GM12891 (cell line): ENCODE measurements around the gene IZUMO1.
"Not testable (repeated sequence)": the region's sequence is repeated elsewhere in the genome, so short reads cannot be mapped to it uniquely, and the experiment has no call there.

ENCODE experiments used
- DNase-seq: peaks from one replicate; pipeline ENCODE4 v3.0.0; 2011; ENCODE audit warnings: low spot score; ENCODE audit not compliant: insufficient read length
- FAIRE-seq: peaks from 2 replicates; lab custom pipeline; 2011; peaks lifted over from hg19 to GRCh38; lab: Jason Lieb, UNC
- PAX5 ChIP-seq: IDR thresholded peaks from 2 replicates; pipeline ENCODE4 v1.6.1; 2011; ENCODE audit warnings: low read length, moderate library complexity, mild to moderate bottlenecking; ENCODE audit not compliant: insufficient read depth, severe bottlenecking
- POLR2A ChIP-seq: IDR thresholded peaks from 2 replicates; pipeline ENCODE4 v1.6.1; 2011; ENCODE audit warnings: low read depth, low read length, control low read depth
- POLR2AphosphoS5 ChIP-seq: IDR thresholded peaks from 2 replicates; pipeline ENCODE4 v1.6.1; 2011; ENCODE audit warnings: low read depth, low read length, control low read depth
- POU2F2 ChIP-seq: IDR thresholded peaks from 2 replicates; pipeline ENCODE4 v1.6.1; 2011; ENCODE audit warnings: low read depth, mild to moderate bottlenecking, control low read depth, low read length, moderate library complexity
- SPI1 ChIP-seq: IDR thresholded peaks from 2 replicates; pipeline ENCODE4 v1.6.1; 2011; ENCODE audit warnings: low read depth, low read length, control low read depth
- TAF1 ChIP-seq: IDR thresholded peaks from 2 replicates; pipeline ENCODE4 v1.6.1; 2011; ENCODE audit warnings: low read depth, low read length, control low read depth

Gene IZUMO1

GRCh38 chr19:48719263-48720171, 27.2 kb downstream of the IZUMO1 start, which contains the start of gene MAMSTR:
Gene MAMSTR, minus strand, starts transcription at chr19:48719725. Its CDS starts 694 bp downstream, at chr19:48719031.
- no peak for FAIRE-seq
- TF ChIP-seq PAX5 (no peak), POLR2A (no peak), POU2F2 (no peak), POLR2AphosphoS5 (no peak), SPI1 (no peak), TAF1 (no peak)
- DNase-seq: no peak

- TF ChIP-seq TAF1 (no peak), POLR2A (no peak), SPI1 (no peak), PAX5 (no peak), POU2F2 (no peak), POLR2AphosphoS5 (no peak)
- DNase-seq (no peak), FAIRE-seq (no peak)
Observed at GRCh38 chr19:48718711-48719231, 27.9 kb downstream of the IZUMO1 start.

GRCh38 chr19:48718106-48718505, 28.6 kb downstream of the IZUMO1 start:
- DNase-seq, FAIRE-seq: not testable (repeated sequence)

GRCh38 chr19:48716562-48717291, 30.0 kb downstream of the IZUMO1 start:
- no peak for TF ChIP-seq POU2F2
- TF ChIP-seq SPI1: no peak
- no peak for TF ChIP-seq PAX5
- no peak for TF ChIP-seq POLR2A
- no peak for TF ChIP-seq POLR2AphosphoS5
- TF ChIP-seq TAF1: no peak
- no peak for FAIRE-seq
- no peak for DNase-seq

- FAIRE-seq (no peak), DNase-seq (no peak)
- TF ChIP-seq POLR2AphosphoS5 (no peak), SPI1 (no peak), POLR2A (no peak), POU2F2 (no peak), PAX5 (no peak), TAF1 (no peak)
Observed at GRCh38 chr19:48715681-48716171, 31.0 kb downstream of the IZUMO1 start.

- DNase-seq: no peak
- FAIRE-seq: no peak
- TF ChIP-seq POLR2AphosphoS5: no peak
- no peak for TF ChIP-seq SPI1
- TF ChIP-seq TAF1: no peak
- TF ChIP-seq PAX5: no peak
- TF ChIP-seq POU2F2: no peak
- TF ChIP-seq POLR2A: no peak
Observed at GRCh38 chr19:48714759-48715675, 31.7 kb downstream of the IZUMO1 start.

GRCh38 chr19:48713864-48714755, 32.6 kb downstream of the IZUMO1 start:
- FAIRE-seq (peak; percentile 98), DNase-seq (peak; percentile 99)
- TF ChIP-seq SPI1: no peak
- no peak for TF ChIP-seq TAF1
- no peak for TF ChIP-seq POU2F2
- TF ChIP-seq PAX5: no peak
- no peak for TF ChIP-seq POLR2AphosphoS5
- no peak for TF ChIP-seq POLR2A
